Gastroesophageal sphincter (tissue), 4 donors: Measurements from ENCODE around the gene KCNH3. TPM values are rescaled to one million over a fixed set of nuclear protein-coding genes. Genes with fewer than 3 reads are reported as not detected.
"Not testable (repeated sequence)": the region's sequence is repeated elsewhere in the genome, so short reads cannot be mapped to it uniquely, and the experiment has no call there.

Experiments
- ATAC-seq: fragments of 150-250 bp; one replicate; pipeline ENCODE4 v1.9.1; 2016; ENCODE audit warnings: mild to moderate bottlenecking, moderate library complexity
- H3K27ac ChIP-seq, 4 donors: fragments of 200-600 bp; sonication (generic) in 3 of 4; 1 replicate in 3 of 4; 2 replicates in 1 of 4; pipeline ENCODE4 v1.5.1; 2016 to 2019
- H3K27me3 ChIP-seq: fragments of 200-600 bp; sonication (generic); one replicate; pipeline ENCODE4 v1.5.1; 2019
- H3K36me3 ChIP-seq, 2 donors: fragments of 200-600 bp; sonication (generic); one replicate each; pipeline ENCODE4 v1.5.1; 2019; ENCODE audit warnings: control low read depth in 1 of 2
- H3K4me1 ChIP-seq, 3 donors: fragments of 200-600 bp; sonication (generic); 1 replicate in 2 of 3; 2 replicates in 1 of 3; pipeline ENCODE4 v1.5.1; 2016 to 2019; ENCODE audit warnings: control low read depth in 2 of 3
- H3K4me3 ChIP-seq, 2 donors: fragments of 200-600 bp; sonication (generic); one replicate each; pipeline ENCODE4 v1.5.1; 2019; ENCODE audit warnings: mild to moderate bottlenecking in 1 of 2, moderate library complexity in 1 of 2
- H3K9me3 ChIP-seq, 3 donors: fragments of 200-600 bp; sonication (generic); one replicate each; pipeline ENCODE4 v1.5.1; 2017 to 2019; ENCODE audit warnings: control low read depth in 2 of 3
- CTCF ChIP-seq, 4 experiments: fragments of 200-600 bp in 2 of 4; fragments of 450-650 bp in 2 of 4; sonication (generic) in 1 of 4; IDR thresholded peaks; one replicate each; pipeline ENCODE4 v1.5.1; 2017 to 2019; ENCODE audit warnings: antibody characterized with exemption in 4 of 4, mild to moderate bottlenecking in 2 of 4, moderate library complexity in 2 of 4
- EP300 ChIP-seq: sonication (generic); formaldehyde crosslinking; IDR thresholded peaks from one replicate; pipeline ENCODE4 v1.6.1; 2017; ENCODE audit warnings: antibody characterized with exemption, mild to moderate bottlenecking
- POLR2A ChIP-seq, 2 donors: fragments of 450-650 bp; IDR thresholded peaks; one replicate each; pipeline ENCODE4 v1.6.1; 2017; ENCODE audit warnings: antibody characterized with exemption in 2 of 2, mild to moderate bottlenecking in 2 of 2, moderate library complexity in 1 of 2
- POLR2AphosphoS5 ChIP-seq: sonication (generic); formaldehyde crosslinking; IDR thresholded peaks from one replicate; pipeline ENCODE4 v1.6.1; 2017; ENCODE audit warnings: antibody characterized with exemption
- WGBS, 2 donors: methylation state at CpG; one replicate each; pipeline ENCODE4 v1.1.5; 2018; ENCODE audit warnings: low coverage in 1 of 2; 5-methylcytosine and 5-hydroxymethylcytosine counted together
- total RNA-seq, 4 donors: library from RNA; depleted of rRNA; stranded (reverse); fragments of >200 nt; gene quantifications; one replicate each; pipeline ENCODE4 v1.1.0, GENCODE V29; 2016

Gene KCNH3
- total RNA-seq, 4 donors from 2014 or later, result 0.13 to 0.69 (median 0.31) TPM; not detected in 1

DNA sequence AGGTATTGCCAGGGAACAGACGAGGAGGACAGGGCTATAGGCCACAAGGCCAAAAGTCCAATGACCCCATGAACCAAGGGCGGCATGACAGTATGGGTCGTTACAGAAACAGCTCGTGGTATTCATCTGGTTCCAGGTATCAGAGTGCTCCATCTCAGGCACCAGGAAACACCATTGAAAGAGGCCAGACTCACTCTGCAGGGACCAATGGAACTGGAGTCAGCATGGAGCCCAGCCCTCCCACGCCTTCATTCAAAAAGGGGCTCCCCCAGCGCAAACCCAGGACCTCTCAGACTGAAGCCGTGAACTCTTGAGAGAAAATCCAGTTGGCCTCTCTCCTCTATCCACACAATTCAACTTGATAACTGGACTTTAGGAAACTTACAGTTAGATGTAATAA is 12.9 kb upstream of the KCNH3 start:
- no peaks in the 10 kb centered on the region for H3K27me3 ChIP-seq
- TF ChIP-seq POLR2A (IDR thresholded peaks at IDR 0.05) (no peak), POLR2AphosphoS5 (no peak), CTCF (IDR thresholded peaks at IDR 0.05) (no peak), EP300 (no peak)
- no peaks in the 10 kb centered on the region for H3K4me1 ChIP-seq
- peaks cover 0 to 62% of the 10 kb centered on the region in 2 donors for H3K36me3 ChIP-seq
- H3K9me3 ChIP-seq, result no peaks in the 10 kb centered on the region
- ATAC-seq, result no peak
- no peak overlapping the region for H3K4me3 ChIP-seq
- H3K27ac ChIP-seq, result no peak overlapping the region
- 91 to 100% methylated on average over 5 of the region's 7 CpGs for WGBS, 2 donors

- TF ChIP-seq CTCF (IDR thresholded peaks at IDR 0.05) (no peak), EP300 (no peak), POLR2A (IDR thresholded peaks at IDR 0.05) (no peak), POLR2AphosphoS5 (no peak)
- no peak for ATAC-seq
These were observed 11.3 kb upstream of the KCNH3 start for GRCh38 chr12:49527361-49528130.

DNA sequence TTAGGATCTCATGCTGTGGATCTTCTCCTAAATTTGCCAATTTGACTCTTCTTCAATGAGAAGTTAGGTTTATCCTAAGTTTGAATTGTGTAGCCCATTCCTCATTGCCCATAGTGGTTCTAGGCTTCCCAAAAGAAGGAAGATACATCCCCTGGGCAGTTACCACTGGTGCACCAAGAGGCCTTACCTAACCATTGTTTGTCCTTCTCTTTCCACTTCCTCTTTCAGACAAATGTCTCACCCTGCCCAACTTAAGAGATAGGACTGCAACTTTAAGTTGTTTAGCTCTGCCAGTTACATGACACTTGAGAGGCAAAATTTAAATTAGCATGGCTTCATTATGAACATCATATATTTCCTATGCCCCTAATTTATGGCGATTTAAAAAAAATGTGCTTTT is 9.4 kb upstream of the KCNH3 start:
- peaks cover 2% of the 10 kb centered on the region for H3K27me3 ChIP-seq
- H3K4me3 ChIP-seq, result no peak overlapping the region
- H3K9me3 ChIP-seq, result no peaks in the 10 kb centered on the region
- H3K27ac ChIP-seq, result no peak overlapping the region
- no peak for ATAC-seq
- no CpG with 5 or more reads among the region's 1 CpG for WGBS, 2 donors
- TF ChIP-seq EP300, result no peak
- no peak for TF ChIP-seq POLR2AphosphoS5
- TF ChIP-seq CTCF (IDR thresholded peaks at IDR 0.05), result no peak
- H3K4me1 ChIP-seq, result no peaks in the 10 kb centered on the region
- H3K36me3 ChIP-seq, result peaks cover 0 to 36% of the 10 kb centered on the region in 2 donors

More at GRCh38 chr12:49527361-49528130, 11.3 kb upstream of the KCNH3 start:
- Histone ChIP-seq H3K27me3 (no peaks in the 10 kb centered on the region), H3K4me3 (no peak overlapping the region), H3K4me1 (no peaks in the 10 kb centered on the region), H3K9me3 (no peaks in the 10 kb centered on the region), H3K27ac (no peak overlapping the region), H3K36me3 (peaks cover 0 to 50% of the 10 kb centered on the region in 2 donors)
- 93 to 95% methylated on average over 3 to 5 of the region's 7 CpGs for WGBS, 2 donors

GRCh38 chr12:49531745-49532144 is 7.1 kb upstream of the KCNH3 start:
- TF ChIP-seq POLR2AphosphoS5, result no peak
- TF ChIP-seq POLR2A (IDR thresholded peaks at IDR 0.05), result no peak
- no peak for TF ChIP-seq CTCF (IDR thresholded peaks at IDR 0.05)
- ATAC-seq, result no peak
- Histone ChIP-seq H3K9me3 (no peaks in the 10 kb centered on the region), H3K36me3 (peaks cover 0 to 13% of the 10 kb centered on the region in 2 donors), H3K4me1 (no peaks in the 10 kb centered on the region), H3K4me3 (no peak overlapping the region), H3K27ac (no peak overlapping the region), H3K27me3 (peaks cover 26% of the 10 kb centered on the region)
- 83 to 96% methylated on average over 2 of the region's 2 CpGs for WGBS, 2 donors

DNA sequence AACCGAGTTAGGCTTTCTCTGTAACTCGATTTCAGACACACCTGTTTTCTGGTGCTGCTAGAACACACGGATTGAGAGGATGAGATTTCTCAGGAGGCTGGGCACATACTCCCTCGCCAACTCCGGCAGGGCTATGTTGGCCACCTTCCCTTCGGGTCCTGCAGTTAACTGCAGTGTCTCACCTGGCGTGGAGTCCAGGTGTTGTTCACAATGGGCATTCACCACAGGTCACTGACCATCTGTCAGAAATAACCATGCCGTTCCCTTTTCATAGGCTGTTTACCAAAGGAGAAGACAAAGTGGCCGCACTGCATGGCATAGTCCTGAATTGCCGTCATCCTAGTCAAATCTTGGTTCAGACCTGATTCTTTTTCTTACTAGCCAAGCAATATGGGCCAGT is 5.5 kb upstream of the KCNH3 start:
- no peaks in the 10 kb centered on the region for H3K36me3 ChIP-seq
- 87 to 92% methylated on average over 5 of the region's 10 CpGs for WGBS, 2 donors
- peaks cover 42% of the 10 kb centered on the region for H3K27me3 ChIP-seq
- H3K9me3 ChIP-seq, result no peaks in the 10 kb centered on the region
- TF ChIP-seq POLR2AphosphoS5, result no peak
- peaks cover 0 to 12% (median 9%) of the 10 kb centered on the region in 3 donors for H3K4me1 ChIP-seq
- H3K4me3 ChIP-seq, result no peak overlapping the region
- ATAC-seq, result no peak
- H3K27ac ChIP-seq, result no peak overlapping the region

DNA sequence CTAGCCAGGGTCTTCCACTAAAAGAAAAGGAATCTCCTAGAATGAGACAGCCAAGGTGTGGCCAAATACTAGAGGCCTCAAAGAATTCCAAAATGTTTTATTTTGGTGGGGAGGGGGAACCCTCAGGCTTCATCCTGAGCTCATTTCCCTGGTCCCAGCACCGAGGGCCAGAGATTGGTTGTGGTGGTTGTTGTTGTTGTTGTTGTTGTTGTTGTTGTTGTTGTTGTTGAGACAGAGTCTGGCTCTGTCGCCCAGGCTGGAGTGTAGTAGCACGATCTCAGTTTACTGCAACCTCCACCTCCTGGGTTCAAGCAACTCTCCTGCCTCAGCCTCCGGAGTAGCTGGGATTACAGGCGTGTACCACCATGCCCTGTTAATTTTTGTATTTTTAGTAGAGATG is 4.7 kb upstream of the KCNH3 start:
- Histone ChIP-seq H3K27me3 (peaks cover 49% of the 10 kb centered on the region), H3K4me1 (peaks cover 0 to 19% (median 12%) of the 10 kb centered on the region in 3 donors)
- not testable (repeated sequence) for ATAC-seq, H3K9me3 ChIP-seq, H3K27ac ChIP-seq, H3K4me3 ChIP-seq, H3K36me3 ChIP-seq
- WGBS, 2 donors, result no CpG with 5 or more reads among the region's 5 CpGs
